Colonic mucosa (tissue), 4 donors: ENCODE measurements around the gene EZH2. TPM values are rescaled to one million over a fixed set of nuclear protein-coding genes. Genes with fewer than 3 reads are reported as not detected.

Experiments used
- DNase-seq: peaks from one replicate; pipeline ENCODE4 v3.0.0-alpha.2; 2020
- H3K27ac ChIP-seq: fragments of 200-600 bp; one replicate; pipeline ENCODE4 v1.8.0; 2021
- H3K27me3 ChIP-seq: fragments of 200-600 bp; one replicate; pipeline ENCODE4 v1.8.0; 2021
- H3K36me3 ChIP-seq: fragments of 200-600 bp; one replicate; pipeline ENCODE4 v1.8.0; 2021
- H3K4me1 ChIP-seq: fragments of 200-600 bp; one replicate; pipeline ENCODE4 v1.8.0; 2021; ENCODE audit warnings: mild to moderate bottlenecking
- H3K4me3 ChIP-seq: fragments of 200-600 bp; one replicate; pipeline ENCODE4 v1.8.0; 2021
- H3K9ac ChIP-seq, 2 donors: one replicate each; pipeline ENCODE4 v1.7.0; 2013; ENCODE audit warnings: control low read depth in 2 of 2, low read depth in 2 of 2, low read length in 2 of 2
- H3K9me3 ChIP-seq: fragments of 200-600 bp; one replicate; pipeline ENCODE4 v1.8.0; 2021
- CTCF ChIP-seq: fragments of 200-600 bp; IDR thresholded peaks from one replicate; pipeline ENCODE4 v1.8.0; 2022; ENCODE audit warnings: antibody characterized with exemption, mild to moderate bottlenecking
- intact Hi-C: fragments of 100-400 bp; cut with DNase I; formaldehyde crosslinking; loops from one replicate; pipeline ENCODE4 v1.14.1; 2022
- total RNA-seq, 2 donors: library from RNA; stranded (reverse); fragmentation: NEBNext Ultra II Directional in 1 of 2; extraction: Animal tissue kit (Norgen Biotek cat#: 25700) in 1 of 2; gene quantifications; one replicate each; pipeline ENCODE4 v1.2.1, GENCODE V29; 2021
- donor health status: healthy.
- donor health status: DM: no; HTN: no; CAD: no.
- donor health status: DM: no; HTN: no; CAD: no.

Gene EZH2
- total RNA-seq, 2 donors from 2014 or later = 13.4 to 31.7 TPM

GRCh38 chr7:148918058-148918596, 34.0 kb upstream of the EZH2 start:
- intact Hi-C loops = no loop called here
- no peak for TF ChIP-seq CTCF
- Histone ChIP-seq H3K4me1 (no peaks in the 10 kb centered on the region), H3K9me3 (no peaks in the 10 kb centered on the region), H3K27ac (no peak overlapping the region), H3K36me3 (no peaks in the 10 kb centered on the region), H3K4me3 (no peak overlapping the region), H3K27me3 (no peaks in the 10 kb centered on the region), H3K9ac (no peak overlapping the region)
- DNase-seq = no peak

- H3K4me3 ChIP-seq = no peak overlapping the region
- H3K27ac ChIP-seq = no peak overlapping the region
- intact Hi-C loops = no loop called here
- H3K36me3 ChIP-seq = no peaks in the 10 kb centered on the region
- TF ChIP-seq CTCF = no peak
- no peaks in the 10 kb centered on the region for H3K9me3 ChIP-seq
- no peak overlapping the region for H3K9ac ChIP-seq
- DNase-seq = no peak
- no peaks in the 10 kb centered on the region for H3K27me3 ChIP-seq
- H3K4me1 ChIP-seq = no peaks in the 10 kb centered on the region
These were observed 32.1 kb upstream of the EZH2 start for GRCh38 chr7:148916186-148916585.

- Histone ChIP-seq H3K9ac (no peak overlapping the region), H3K27ac (no peak overlapping the region), H3K27me3 (no peaks in the 10 kb centered on the region), H3K4me3 (no peak overlapping the region), H3K9me3 (no peaks in the 10 kb centered on the region), H3K4me1 (no peaks in the 10 kb centered on the region), H3K36me3 (no peaks in the 10 kb centered on the region)
- intact Hi-C loops = no loop called here
- no peak for TF ChIP-seq CTCF
- DNase-seq = no peak
These were observed 31.1 kb upstream of the EZH2 start for GRCh38 chr7:148915211-148915610.

- H3K9ac ChIP-seq = no peak overlapping the region
- intact Hi-C loops = no loop called here
- H3K36me3 ChIP-seq = no peaks in the 10 kb centered on the region
- H3K9me3 ChIP-seq = no peaks in the 10 kb centered on the region
- no peaks in the 10 kb centered on the region for H3K4me1 ChIP-seq
- no peak overlapping the region for H3K4me3 ChIP-seq
- DNase-seq = no peak
- no peak for TF ChIP-seq CTCF
- no peak overlapping the region for H3K27ac ChIP-seq
- no peaks in the 10 kb centered on the region for H3K27me3 ChIP-seq
These were observed 30.2 kb upstream of the EZH2 start for GRCh38 chr7:148914208-148914777.

- no peak for DNase-seq
- H3K27me3 ChIP-seq = no peaks in the 10 kb centered on the region
- no peaks in the 10 kb centered on the region for H3K9me3 ChIP-seq
- H3K36me3 ChIP-seq = no peaks in the 10 kb centered on the region
- TF ChIP-seq CTCF = no peak
- no peak overlapping the region for H3K27ac ChIP-seq
- H3K4me1 ChIP-seq = no peaks in the 10 kb centered on the region
- intact Hi-C loops = no loop called here
- H3K4me3 ChIP-seq = no peak overlapping the region
- no peak overlapping the region for H3K9ac ChIP-seq
These were observed 28.9 kb upstream of the EZH2 start for GRCh38 chr7:148912758-148913541.
